ENCODE measurements around the gene LGALS3BP. TPM values are rescaled to one million over a fixed set of nuclear protein-coding genes. Genes with fewer than 3 reads are reported as not detected.

The LGALS3BP gene
- total and polyA plus RNA-seq, 2 experiments from 2014 or later: 15.1 to 36.5 TPM

DNA sequence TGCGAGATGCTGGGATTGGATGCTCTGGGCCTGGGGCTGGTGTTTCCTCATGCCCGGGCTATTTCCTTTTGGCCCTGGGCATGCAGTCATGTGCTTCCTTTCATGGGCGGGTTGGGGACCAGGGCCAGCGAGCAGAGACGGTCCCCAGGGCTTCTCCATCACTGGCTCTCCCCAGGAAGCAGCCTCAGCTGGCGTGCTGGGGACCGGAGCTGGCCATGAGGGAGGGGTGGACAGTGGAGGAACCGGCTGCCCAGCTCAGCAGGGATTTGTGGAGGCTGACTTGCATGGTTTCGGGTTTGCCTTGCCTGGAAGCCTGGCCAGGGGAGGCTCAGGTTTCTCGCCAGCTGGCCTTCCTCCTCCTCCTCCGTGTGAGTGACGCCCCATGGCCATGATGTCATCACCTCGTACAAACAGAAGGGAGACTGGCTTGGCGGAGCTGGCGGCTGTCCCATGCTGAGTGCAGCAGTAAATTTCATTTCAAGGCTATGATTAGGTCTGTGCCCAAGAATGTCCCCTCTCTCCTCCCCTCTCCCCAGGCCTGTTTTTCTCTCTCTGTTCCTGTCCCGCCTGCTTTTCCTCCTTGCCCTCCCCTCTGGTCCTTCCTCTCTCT, 45.7 kb downstream of the LGALS3BP start:
- H3K4me3 ChIP-seq: no peak overlapping the region
- Mint-ChIP-seq H3K36me3 (ENCODE audit: low read depth) (no peaks in the 10 kb centered on the region), H3K27me3 (ENCODE audit: insufficient read depth, low read depth, poor library complexity) (peaks cover 10% of the 10 kb centered on the region), H3K4me1 (peaks cover 14% of the 10 kb centered on the region; the same call in 2 of the 3 replicates), H3K9me3 (no peaks in the 10 kb centered on the region), H3K27ac (no peak overlapping the region; the same call in none of the 2 replicates), H3K4me3 (no peak overlapping the region)
- H3K4me2 ChIP-seq: no peak overlapping the region
- H3K4me1 ChIP-seq (ENCODE audit: insufficient read depth): peaks cover 3% of the 10 kb centered on the region; the same call in 1 of the 2 replicates
- H3K79me2 ChIP-seq (replicated peaks; ENCODE audit: insufficient read depth): no peaks in the 10 kb centered on the region
- no peak overlapping the region for H3K27ac ChIP-seq (ENCODE audit: low read depth)
- H3K9me2 ChIP-seq (ENCODE audit: insufficient read depth): no peaks in the 10 kb centered on the region
- peak; percentile 65 for DNase-seq (ENCODE audit: low spot score)
- peak; percentile 84 for ATAC-seq
- H3F3A ChIP-seq (replicated peaks; ENCODE audit: low read depth): no peaks in the 10 kb centered on the region
- no peaks in the 10 kb centered on the region for H4K20me1 ChIP-seq (replicated peaks; ENCODE audit: insufficient read depth)
- no peaks in the 10 kb centered on the region for H3K27me3 ChIP-seq (ENCODE audit: insufficient read depth)
- peak overlapping the region; percentile 72; the same call in 1 of the 2 replicates for H2AFZ ChIP-seq
- no peaks in the 10 kb centered on the region for H3K36me3 ChIP-seq (ENCODE audit: insufficient read depth)
- no peak for TF ChIP-seq ZNF114 (CRISPR knock-in tag; IDR thresholded peaks at IDR 0.05)
- TF ChIP-seq CREB1 (CRISPR knock-in tag; IDR thresholded peaks at IDR 0.05; ENCODE audit: low read depth): peak; percentile 50; the same call in 1 of the 2 replicates
- TF ChIP-seq, protein P1, sequence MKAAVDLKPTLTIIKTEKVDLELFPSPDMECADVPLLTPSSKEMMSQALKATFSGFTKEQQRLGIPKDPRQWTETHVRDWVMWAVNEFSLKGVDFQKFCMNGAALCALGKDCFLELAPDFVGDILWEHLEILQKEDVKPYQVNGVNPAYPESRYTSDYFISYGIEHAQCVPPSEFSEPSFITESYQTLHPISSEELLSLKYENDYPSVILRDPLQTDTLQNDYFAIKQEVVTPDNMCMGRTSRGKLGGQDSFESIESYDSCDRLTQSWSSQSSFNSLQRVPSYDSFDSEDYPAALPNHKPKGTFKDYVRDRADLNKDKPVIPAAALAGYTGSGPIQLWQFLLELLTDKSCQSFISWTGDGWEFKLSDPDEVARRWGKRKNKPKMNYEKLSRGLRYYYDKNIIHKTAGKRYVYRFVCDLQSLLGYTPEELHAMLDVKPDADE (IDR thresholded peaks at IDR 0.05): no peak

- no peaks in the 10 kb centered on the region for H3K36me3 Mint-ChIP-seq (ENCODE audit: low read depth)
- peaks cover 14% of the 10 kb centered on the region; the same call in 2 of the 3 replicates for H3K4me1 Mint-ChIP-seq
- Histone ChIP-seq H3K27ac (ENCODE audit: low read depth) (no peak overlapping the region), H3K4me3 (no peak overlapping the region), H4K20me1 (replicated peaks; ENCODE audit: insufficient read depth) (no peaks in the 10 kb centered on the region), H3K27me3 (ENCODE audit: insufficient read depth) (no peaks in the 10 kb centered on the region), H3K4me2 (no peak overlapping the region), H3K36me3 (ENCODE audit: insufficient read depth) (no peaks in the 10 kb centered on the region), H3F3A (replicated peaks; ENCODE audit: low read depth) (no peaks in the 10 kb centered on the region), H3K4me1 (ENCODE audit: insufficient read depth) (peaks cover 3% of the 10 kb centered on the region; the same call in 1 of the 2 replicates), H3K9me2 (ENCODE audit: insufficient read depth) (no peaks in the 10 kb centered on the region), H2AFZ (peak overlapping the region; percentile 72; the same call in 1 of the 2 replicates), H3K79me2 (replicated peaks; ENCODE audit: insufficient read depth) (no peaks in the 10 kb centered on the region)
- DNase-seq (ENCODE audit: low spot score) (no peak), ATAC-seq (no peak; the same call in 2 of the 3 replicates)
- no peak overlapping the region; the same call in 2 of the 3 replicates for H3K4me3 Mint-ChIP-seq
- no peaks in the 10 kb centered on the region for H3K9me3 Mint-ChIP-seq
- H3K27me3 Mint-ChIP-seq (ENCODE audit: insufficient read depth, low read depth, poor library complexity): peaks cover 7% of the 10 kb centered on the region
- no peak overlapping the region; the same call in 1 of the 2 replicates for H3K27ac Mint-ChIP-seq
- TF ChIP-seq, protein P1 (IDR thresholded peaks at IDR 0.05): no peak
- TF ChIP-seq CREB1 (CRISPR knock-in tag; IDR thresholded peaks at IDR 0.05; ENCODE audit: low read depth) (no peak), ZNF462 (CRISPR knock-in tag; IDR thresholded peaks at IDR 0.05) (no peak)
- TF ChIP-seq, protein P2, sequence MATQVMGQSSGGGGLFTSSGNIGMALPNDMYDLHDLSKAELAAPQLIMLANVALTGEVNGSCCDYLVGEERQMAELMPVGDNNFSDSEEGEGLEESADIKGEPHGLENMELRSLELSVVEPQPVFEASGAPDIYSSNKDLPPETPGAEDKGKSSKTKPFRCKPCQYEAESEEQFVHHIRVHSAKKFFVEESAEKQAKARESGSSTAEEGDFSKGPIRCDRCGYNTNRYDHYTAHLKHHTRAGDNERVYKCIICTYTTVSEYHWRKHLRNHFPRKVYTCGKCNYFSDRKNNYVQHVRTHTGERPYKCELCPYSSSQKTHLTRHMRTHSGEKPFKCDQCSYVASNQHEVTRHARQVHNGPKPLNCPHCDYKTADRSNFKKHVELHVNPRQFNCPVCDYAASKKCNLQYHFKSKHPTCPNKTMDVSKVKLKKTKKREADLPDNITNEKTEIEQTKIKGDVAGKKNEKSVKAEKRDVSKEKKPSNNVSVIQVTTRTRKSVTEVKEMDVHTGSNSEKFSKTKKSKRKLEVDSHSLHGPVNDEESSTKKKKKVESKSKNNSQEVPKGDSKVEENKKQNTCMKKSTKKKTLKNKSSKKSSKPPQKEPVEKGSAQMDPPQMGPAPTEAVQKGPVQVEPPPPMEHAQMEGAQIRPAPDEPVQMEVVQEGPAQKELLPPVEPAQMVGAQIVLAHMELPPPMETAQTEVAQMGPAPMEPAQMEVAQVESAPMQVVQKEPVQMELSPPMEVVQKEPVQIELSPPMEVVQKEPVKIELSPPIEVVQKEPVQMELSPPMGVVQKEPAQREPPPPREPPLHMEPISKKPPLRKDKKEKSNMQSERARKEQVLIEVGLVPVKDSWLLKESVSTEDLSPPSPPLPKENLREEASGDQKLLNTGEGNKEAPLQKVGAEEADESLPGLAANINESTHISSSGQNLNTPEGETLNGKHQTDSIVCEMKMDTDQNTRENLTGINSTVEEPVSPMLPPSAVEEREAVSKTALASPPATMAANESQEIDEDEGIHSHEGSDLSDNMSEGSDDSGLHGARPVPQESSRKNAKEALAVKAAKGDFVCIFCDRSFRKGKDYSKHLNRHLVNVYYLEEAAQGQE (IDR thresholded peaks at IDR 0.05; ENCODE audit: unreplicated experiment): no peak
These were observed 46.4 kb downstream of the LGALS3BP start for GRCh38 chr17:78933025-78933958.

Measured in GM23338 (cell line).